Uterus (tissue), 2 donors: ENCODE data around the gene NEDD4L.

ENCODE experiments used
- CTCF ChIP-seq, 4 experiments: fragments of 200-600 bp in 2 of 4; fragments of 450-650 bp in 2 of 4; sonication (generic) in 2 of 4; IDR thresholded peaks; one replicate each; pipeline ENCODE4 v1.5.1; 2016 to 2019; ENCODE audit warnings: antibody characterized with exemption in 4 of 4, mild to moderate bottlenecking in 2 of 4, moderate library complexity in 1 of 4
- POLR2A ChIP-seq, 2 donors: fragments of 450-650 bp; IDR thresholded peaks; one replicate each; pipeline ENCODE4 v1.6.1; 2016; ENCODE audit warnings: antibody characterized with exemption in 2 of 2, mild to moderate bottlenecking in 1 of 2, moderate library complexity in 1 of 2

- no peak for TF ChIP-seq POLR2A (IDR thresholded peaks at IDR 0.05)
- no peak for TF ChIP-seq CTCF (IDR thresholded peaks at IDR 0.05)
Observed at GRCh38 chr18:58417752-58418151, 373.7 kb downstream of the NEDD4L start.
